GM12801 (cell line): Measurements from ENCODE around the gene HERC4.

ENCODE experiments used
- CTCF ChIP-seq: IDR thresholded peaks from one replicate; pipeline ENCODE4 v1.5.1; 2011; ENCODE audit warnings: control low read depth; ENCODE audit not compliant: insufficient read length; ENCODE audit errors: extremely low read depth

Gene HERC4

GRCh38 chr10:68074775-68075549, at the start of gene HERC4:
Gene HERC4, minus strand, starts transcription at chr10:68075283. Its CDS starts 2,175 bp downstream, at chr10:68073108.
- no peak for TF ChIP-seq CTCF

GRCh38 chr10:68124718-68125117, 49.6 kb upstream of the HERC4 start:
- TF ChIP-seq CTCF: no peak

- no peak for TF ChIP-seq CTCF
Measured at GRCh38 chr10:68121852-68122251, 46.8 kb upstream of the HERC4 start.

- TF ChIP-seq CTCF: no peak
Measured at GRCh38 chr10:68121020-68121743, 46.1 kb upstream of the HERC4 start.

GRCh38 chr10:68118657-68119056, 43.6 kb upstream of the HERC4 start:
- TF ChIP-seq CTCF: no peak

- TF ChIP-seq CTCF: no peak
Measured at GRCh38 chr10:68112837-68113236, 37.8 kb upstream of the HERC4 start.

GRCh38 chr10:68111584-68111983, 36.5 kb upstream of the HERC4 start:
- no peak for TF ChIP-seq CTCF
